Activated CD4-positive, alpha-beta T cell treated with anti-CD3 and anti-CD28 coated beads, Interleukin-2, Interleukin-6, amounts not matched to agents 100 ng/mL and 50 ng/mL, durations not matched to agents 16 hours and 8 hours (primary cell): ENCODE measurements around the gene OR4E2.
"Not testable (repeated sequence)": the region's sequence is repeated elsewhere in the genome, so short reads cannot be mapped to it uniquely, and the experiment has no call there.

Experiments
- DNase-seq: peaks from one replicate; pipeline ENCODE4 v3.0.0-alpha.2; 2020

The OR4E2 gene

GRCh38 chr14:21653331-21653885, at the start of gene OR4E2:
Gene OR4E2, plus strand, starts transcription at chr14:21653835. Its CDS starts 11,248 bp downstream, at chr14:21665083.
- no peak for DNase-seq

- no peak for DNase-seq
These were observed 41.3 kb upstream of the OR4E2 start for GRCh38 chr14:21612324-21612723.

- no peak for DNase-seq
These were observed 39.4 kb upstream of the OR4E2 start for GRCh38 chr14:21614240-21614639.

GRCh38 chr14:21617614-21618013, 36.0 kb upstream of the OR4E2 start:
- DNase-seq = no peak

- DNase-seq = no peak
These were observed 27.0 kb upstream of the OR4E2 start for GRCh38 chr14:21626491-21627230.

- not testable (repeated sequence) for DNase-seq
These were observed 23.1 kb upstream of the OR4E2 start for GRCh38 chr14:21630503-21630902.

- DNase-seq = no peak
These were observed 22.6 kb upstream of the OR4E2 start for GRCh38 chr14:21631084-21631483.

- DNase-seq = no peak
These were observed 18.8 kb upstream of the OR4E2 start, which contains the start of gene OR10G2 for GRCh38 chr14:21634840-21635239. Gene OR10G2, minus strand, starts transcription at chr14:21634940. Its CDS starts 98 bp downstream, at chr14:21634842.

- no peak for DNase-seq
These were observed 11.0 kb upstream of the OR4E2 start for GRCh38 chr14:21642683-21643082.

GRCh38 chr14:21643407-21643806, 10.2 kb upstream of the OR4E2 start:
- DNase-seq = no peak

GRCh38 chr14:21647380-21647779, 6.3 kb upstream of the OR4E2 start:
- DNase-seq = no peak

- no peak for DNase-seq
These were observed 1.3 kb upstream of the OR4E2 start for GRCh38 chr14:21652209-21652808.

GRCh38 chr14:21654215-21654614, 580 bp downstream of the OR4E2 start:
- no peak for DNase-seq

GRCh38 chr14:21656980-21657379, 3.3 kb downstream of the OR4E2 start:
- no peak for DNase-seq

- no peak for DNase-seq
These were observed 14.7 kb downstream of the OR4E2 start for GRCh38 chr14:21668377-21668776.

GRCh38 chr14:21669284-21669683, 15.6 kb downstream of the OR4E2 start:
- no peak for DNase-seq

- no peak for DNase-seq
These were observed 17.7 kb downstream of the OR4E2 start for GRCh38 chr14:21671371-21671770.

- no peak for DNase-seq
These were observed 18.5 kb downstream of the OR4E2 start for GRCh38 chr14:21672116-21672515.

GRCh38 chr14:21673718-21674117, 20.1 kb downstream of the OR4E2 start, which contains the start of gene OR4E1:
Gene OR4E1, minus strand, starts transcription at chr14:21673818. Its CDS starts 2,883 bp downstream, at chr14:21670935.
- DNase-seq = no peak

GRCh38 chr14:21675566-21675965, 21.9 kb downstream of the OR4E2 start:
- DNase-seq = no peak

- DNase-seq = no peak
These were observed 26.4 kb downstream of the OR4E2 start for GRCh38 chr14:21680072-21680471.

GRCh38 chr14:21686468-21686867, 32.8 kb downstream of the OR4E2 start:
- no peak for DNase-seq

- DNase-seq = no peak
These were observed 40.8 kb downstream of the OR4E2 start for GRCh38 chr14:21694425-21694824.

- DNase-seq = not testable (repeated sequence)
These were observed 44.0 kb downstream of the OR4E2 start for GRCh38 chr14:21697662-21698061.
